Calu3 (cell line): Measurements from ENCODE around the gene DOCK1. TPM values are rescaled to one million over a fixed set of nuclear protein-coding genes. Genes with fewer than 3 reads are reported as not detected.

Experiments
- BruUV-seq: library from RNA; stranded (reverse); fragments of 400-500 nt; replicated peaks from 2 replicates; lab custom pipeline; 2021; lab: Mats Ljungman, UMichigan
- CTCF ChIA-PET: fragments of 300-600 bp; sonication (Branson Sonifier 250); formaldehyde crosslinking; loops from one replicate; lab custom pipeline; 2022; ENCODE audit warnings: antibody characterized with exemption; lab: Charles Lee
- DNase-seq: peaks from one replicate; pipeline ENCODE4 v3.0.0; 2022
- H3K27ac Mint-ChIP-seq: one replicate; pipeline ENCODE4 v1.8.0; 2022; ENCODE audit warnings: mixed read lengths; ENCODE audit not compliant: unreplicated experiment
- H3K27me3 Mint-ChIP-seq: one replicate; pipeline ENCODE4 v1.8.0; 2022; ENCODE audit warnings: mixed read lengths; ENCODE audit not compliant: unreplicated experiment
- H3K36me3 Mint-ChIP-seq: one replicate; pipeline ENCODE4 v1.8.0; 2022; ENCODE audit warnings: mild to moderate bottlenecking, moderate library complexity, mixed read lengths; ENCODE audit not compliant: insufficient read depth, unreplicated experiment
- H3K4me1 Mint-ChIP-seq: one replicate; pipeline ENCODE4 v1.8.0; 2022; ENCODE audit warnings: mild to moderate bottlenecking, low read depth, mixed read lengths; ENCODE audit not compliant: unreplicated experiment
- H3K4me3 Mint-ChIP-seq: one replicate; pipeline ENCODE4 v1.8.0; 2022; ENCODE audit warnings: mild to moderate bottlenecking, low read depth, moderate library complexity, mixed read lengths; ENCODE audit not compliant: unreplicated experiment
- H3K9me3 Mint-ChIP-seq: one replicate; pipeline ENCODE4 v1.8.0; 2022; ENCODE audit warnings: low read depth, mixed read lengths; ENCODE audit not compliant: unreplicated experiment
- intact Hi-C: fragments of 100-400 bp; cut with micrococcal nuclease; formaldehyde crosslinking; loops from one replicate; pipeline ENCODE4 v1.10.0; 2022; ENCODE audit not compliant: unreplicated experiment
- total RNA-seq: library from RNA; stranded (reverse); gene quantifications from 2 replicates; pipeline ENCODE4 v1.2.3, GENCODE V29; 2022
- TF ChIP-seq, protein P1 (sequence below): fragments of 200-600 bp; IDR thresholded peaks from one replicate; pipeline ENCODE4 v1.8.0; 2022; ENCODE audit warnings: antibody characterized with exemption; ENCODE audit not compliant: unreplicated experiment

DOCK1 gene
- total RNA-seq, 1 experiment from 2014 or later, result 34.2 TPM

DNA sequence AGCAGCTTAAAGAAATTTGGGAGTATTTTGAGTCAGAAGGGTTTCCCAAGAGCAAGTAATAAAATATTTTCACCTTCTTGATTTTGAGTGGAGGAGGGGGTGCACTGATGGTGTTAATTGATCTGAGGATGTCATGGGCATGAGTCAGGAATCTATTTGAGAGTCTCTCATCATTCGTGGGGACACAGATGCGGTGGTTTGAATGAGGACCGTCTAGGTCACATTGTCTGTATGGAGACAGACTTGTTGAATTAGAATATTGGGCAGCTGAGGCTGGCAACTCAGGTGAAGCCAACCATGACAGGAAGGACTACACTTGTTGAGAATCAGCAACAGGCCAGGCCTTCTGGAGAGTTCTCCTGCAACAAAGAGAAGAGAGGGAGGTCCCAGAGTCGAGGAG is 164.2 kb downstream of the DOCK1 start:
- Mint-ChIP-seq H3K27ac (no peak overlapping the region), H3K4me3 (no peak overlapping the region), H3K4me1 (no peaks in the 10 kb centered on the region), H3K9me3 (no peaks in the 10 kb centered on the region), H3K36me3 (peaks cover 10% of the 10 kb centered on the region), H3K27me3 (no peaks in the 10 kb centered on the region)
- no peak for DNase-seq
- TF ChIP-seq, protein P1, sequence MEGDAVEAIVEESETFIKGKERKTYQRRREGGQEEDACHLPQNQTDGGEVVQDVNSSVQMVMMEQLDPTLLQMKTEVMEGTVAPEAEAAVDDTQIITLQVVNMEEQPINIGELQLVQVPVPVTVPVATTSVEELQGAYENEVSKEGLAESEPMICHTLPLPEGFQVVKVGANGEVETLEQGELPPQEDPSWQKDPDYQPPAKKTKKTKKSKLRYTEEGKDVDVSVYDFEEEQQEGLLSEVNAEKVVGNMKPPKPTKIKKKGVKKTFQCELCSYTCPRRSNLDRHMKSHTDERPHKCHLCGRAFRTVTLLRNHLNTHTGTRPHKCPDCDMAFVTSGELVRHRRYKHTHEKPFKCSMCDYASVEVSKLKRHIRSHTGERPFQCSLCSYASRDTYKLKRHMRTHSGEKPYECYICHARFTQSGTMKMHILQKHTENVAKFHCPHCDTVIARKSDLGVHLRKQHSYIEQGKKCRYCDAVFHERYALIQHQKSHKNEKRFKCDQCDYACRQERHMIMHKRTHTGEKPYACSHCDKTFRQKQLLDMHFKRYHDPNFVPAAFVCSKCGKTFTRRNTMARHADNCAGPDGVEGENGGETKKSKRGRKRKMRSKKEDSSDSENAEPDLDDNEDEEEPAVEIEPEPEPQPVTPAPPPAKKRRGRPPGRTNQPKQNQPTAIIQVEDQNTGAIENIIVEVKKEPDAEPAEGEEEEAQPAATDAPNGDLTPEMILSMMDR, result no peak
- CTCF ChIA-PET, result no interaction called here
- no TSS peak for BruUV-seq
- intact Hi-C loops, result no loop called here

DNA sequence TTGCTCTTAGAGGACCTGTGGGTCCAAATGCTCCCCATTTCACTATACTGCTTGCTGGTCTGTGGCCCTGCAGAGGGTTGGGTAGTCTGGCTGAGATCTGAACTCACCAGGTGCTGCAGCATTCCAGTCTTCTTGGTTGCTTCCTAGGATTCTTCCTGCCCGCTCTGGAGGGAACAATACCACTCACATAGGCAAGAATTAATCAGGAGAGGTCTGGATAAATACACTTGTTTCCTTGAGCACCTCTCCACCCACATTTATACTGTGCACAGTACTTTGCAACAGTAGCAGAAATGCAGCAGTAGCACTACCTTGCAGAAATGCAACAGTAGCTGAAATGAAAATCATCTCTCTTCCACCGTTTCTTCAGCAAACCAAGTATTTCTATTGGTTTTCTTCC is 165.9 kb downstream of the DOCK1 start:
- TF ChIP-seq, protein P1, result no peak
- peaks cover 10% of the 10 kb centered on the region for H3K36me3 Mint-ChIP-seq
- CTCF ChIA-PET, result no interaction called here

DNA sequence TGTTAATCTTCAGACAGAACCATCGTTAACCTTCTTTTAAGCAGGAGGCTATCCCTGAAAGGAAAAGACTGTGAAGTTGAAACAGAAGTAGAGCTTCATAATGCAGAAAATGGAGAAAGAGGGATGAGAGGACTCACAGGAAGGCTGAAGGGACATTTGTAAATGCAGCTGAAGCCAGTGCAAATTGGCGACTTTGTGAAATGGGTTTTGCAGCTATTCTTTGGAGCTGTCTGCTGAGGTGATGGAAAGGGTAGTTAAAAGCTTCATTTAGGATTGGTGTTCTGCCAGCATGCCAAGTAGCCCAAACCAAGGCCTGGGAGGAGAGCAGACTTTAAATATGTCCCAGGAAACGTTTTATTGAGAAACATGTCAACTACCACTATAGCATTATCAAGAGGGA is 168.4 kb downstream of the DOCK1 start:
- DNase-seq, result no peak
- Mint-ChIP-seq H3K27ac (no peak overlapping the region), H3K36me3 (peaks cover 10% of the 10 kb centered on the region), H3K4me3 (no peak overlapping the region), H3K4me1 (no peaks in the 10 kb centered on the region), H3K27me3 (no peaks in the 10 kb centered on the region), H3K9me3 (no peaks in the 10 kb centered on the region)
- CTCF ChIA-PET, result no interaction called here
- TF ChIP-seq, protein P1, result no peak
- BruUV-seq, result no TSS peak
- intact Hi-C loops, result no loop called here

More for the DNA sequence above, 165.9 kb downstream of the DOCK1 start:
- H3K9me3 Mint-ChIP-seq, result no peaks in the 10 kb centered on the region
- no peak for DNase-seq
- intact Hi-C loops, result no loop called here
- no peak overlapping the region for H3K4me3 Mint-ChIP-seq
- H3K27ac Mint-ChIP-seq, result no peak overlapping the region
- H3K27me3 Mint-ChIP-seq, result no peaks in the 10 kb centered on the region
- BruUV-seq, result no TSS peak
- H3K4me1 Mint-ChIP-seq, result no peaks in the 10 kb centered on the region

DNA sequence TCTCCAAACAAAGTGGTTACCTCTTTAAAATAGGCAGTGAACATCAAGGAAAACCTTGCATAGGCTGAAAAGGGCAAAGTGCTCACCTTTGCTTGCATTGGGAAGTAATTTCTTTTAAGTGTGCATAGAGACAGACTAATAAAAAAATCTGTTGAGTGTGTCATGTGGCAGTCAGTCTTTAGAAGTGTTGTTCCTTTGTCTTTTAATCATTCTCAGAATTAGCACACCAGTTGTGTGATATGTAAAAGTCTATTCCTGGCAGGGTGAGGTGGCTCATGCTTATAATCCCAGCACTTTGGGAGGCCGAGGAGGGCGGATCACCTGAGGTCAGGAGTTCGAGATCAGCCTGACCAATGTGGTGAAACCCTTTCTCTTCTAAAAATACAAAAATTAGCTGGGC is 174.2 kb downstream of the DOCK1 start:
- no peak for DNase-seq
- Mint-ChIP-seq H3K36me3 (no peaks in the 10 kb centered on the region), H3K27ac (no peak overlapping the region), H3K4me3 (no peak overlapping the region), H3K27me3 (no peaks in the 10 kb centered on the region), H3K4me1 (no peaks in the 10 kb centered on the region), H3K9me3 (no peaks in the 10 kb centered on the region)
- intact Hi-C loops, result no loop called here
- BruUV-seq, result no TSS peak
- CTCF ChIA-PET, result no interaction called here
- TF ChIP-seq, protein P1, result no peak
